HEK293 (cell line): ENCODE measurements around the gene PKIB.

Experiments
- CTCF ChIA-PET: fragments of 350-600 bp; formaldehyde crosslinking; extraction: SDS; loops from one replicate; lab custom pipeline; 2021; ENCODE audit warnings: antibody characterized with exemption; lab: Yijun Ruan, JAX
- POLR2A ChIA-PET: fragments of 300-600 bp; formaldehyde crosslinking; extraction: SDS; loops from one replicate; lab custom pipeline; 2020; ENCODE audit warnings: antibody characterized with exemption, inconsistent platforms; lab: Yijun Ruan, JAX
- H3K27ac ChIP-seq: fragments of 200-500 bp; sonication (Bioruptor generic); 2 replicates; pipeline ENCODE4 v1.5.1; 2014; ENCODE audit warnings: low read depth, low read length, control low read depth, inconsistent platforms; ENCODE audit errors: extremely low read depth
- H3K36me3 ChIP-seq, 2 experiments: fragments of 200-500 bp in 1 of 2; sonication (Bioruptor generic) in 1 of 2; 1 replicate in 1 of 2; 2 replicates in 1 of 2; pipeline ENCODE4 v1.5.1; 2014 to 2017; ENCODE audit warnings: inconsistent platforms in 2 of 2, low read length in 2 of 2; ENCODE audit not compliant: control insufficient read depth in 2 of 2, insufficient read depth in 1 of 2
- H3K4me1 ChIP-seq: fragments of 200-500 bp; sonication (Bioruptor generic); 2 replicates; pipeline ENCODE4 v1.5.1; 2014; ENCODE audit warnings: mild to moderate bottlenecking, low read length, inconsistent platforms; ENCODE audit not compliant: control insufficient read depth, insufficient read depth
- H3K4me3 ChIP-seq: 2 replicates; pipeline ENCODE4 v1.5.1; 2011; ENCODE audit warnings: low read depth, mild to moderate bottlenecking, control low read depth, low read length, moderate library complexity
- H3K9me3 ChIP-seq: fragments of 200-500 bp; sonication (Bioruptor generic); 2 replicates; pipeline ENCODE4 v1.5.1; 2014; ENCODE audit warnings: low read depth, low read length, inconsistent platforms; ENCODE audit not compliant: control insufficient read depth, insufficient read depth
- EGR2 ChIP-seq: fragments of 450-650 bp; formaldehyde crosslinking; IDR thresholded peaks from 2 replicates; pipeline ENCODE4 v1.5.1; 2016; ENCODE audit warnings: low read depth, missing biosample characterization, missing genetic modification characterization
- ELK4 ChIP-seq: IDR thresholded peaks from 2 replicates; pipeline ENCODE4 v1.6.1; 2011; ENCODE audit warnings: mild to moderate bottlenecking, low read depth, low read length, borderline replicate concordance
- GLIS1 ChIP-seq: fragments of 450-650 bp; formaldehyde crosslinking; IDR thresholded peaks from 2 replicates; pipeline ENCODE4 v1.5.1; 2016; ENCODE audit warnings: missing biosample characterization, missing genetic modification characterization
- GLIS2 ChIP-seq: fragments of 450-650 bp; formaldehyde crosslinking; IDR thresholded peaks from 2 replicates; pipeline ENCODE4 v1.5.1; 2016; ENCODE audit warnings: missing biosample characterization, missing genetic modification characterization
- HIC1 ChIP-seq: fragments of 450-650 bp; formaldehyde crosslinking; IDR thresholded peaks from 2 replicates; pipeline ENCODE4 v1.5.1; 2016; ENCODE audit warnings: missing biosample characterization, missing genetic modification characterization
- HOXA7 ChIP-seq: sonication (generic); formaldehyde crosslinking; IDR thresholded peaks from 2 replicates; pipeline ENCODE4 v1.8.1; 2022; ENCODE audit warnings: missing genetic modification reagents, borderline replicate concordance
- HOXD13 ChIP-seq: sonication (generic); formaldehyde crosslinking; IDR thresholded peaks from 2 replicates; pipeline ENCODE4 v1.8.0; 2022; ENCODE audit warnings: missing genetic modification reagents, borderline replicate concordance
- KLF10 ChIP-seq: fragments of 450-650 bp; IDR thresholded peaks from 2 replicates; pipeline ENCODE4 v1.5.1; 2018; ENCODE audit warnings: missing biosample characterization, mild to moderate bottlenecking, missing genetic modification characterization
- PRDM1 ChIP-seq: fragments of 450-650 bp; formaldehyde crosslinking; IDR thresholded peaks from 2 replicates; pipeline ENCODE4; 2016; ENCODE audit warnings: missing biosample characterization, missing genetic modification characterization
- SP2 ChIP-seq: fragments of 450-650 bp; formaldehyde crosslinking; IDR thresholded peaks from 2 replicates; pipeline ENCODE4 v1.5.1; 2016; ENCODE audit warnings: missing biosample characterization, missing genetic modification characterization
- ZBTB20 ChIP-seq: fragments of 450-650 bp; formaldehyde crosslinking; IDR thresholded peaks from 2 replicates; pipeline ENCODE4 v1.5.1; 2016; ENCODE audit warnings: missing biosample characterization, missing genetic modification characterization
- ZBTB21 ChIP-seq: fragments of 450-650 bp; formaldehyde crosslinking; IDR thresholded peaks from 2 replicates; pipeline ENCODE4 v1.5.1; 2017; ENCODE audit warnings: missing biosample characterization, missing genetic modification characterization
- ZFP69B ChIP-seq: fragments of 450-650 bp; formaldehyde crosslinking; IDR thresholded peaks from 2 replicates; pipeline ENCODE4 v1.5.1; 2016; ENCODE audit warnings: missing biosample characterization, missing genetic modification characterization
- ZNF121 ChIP-seq: fragments of 450-650 bp; formaldehyde crosslinking; IDR thresholded peaks from 2 replicates; pipeline ENCODE4 v1.5.1; 2016; ENCODE audit warnings: missing biosample characterization, missing genetic modification characterization
- ZNF138 ChIP-seq: fragments of 450-650 bp; formaldehyde crosslinking; IDR thresholded peaks from 2 replicates; pipeline ENCODE4 v1.5.1; 2016; ENCODE audit warnings: missing biosample characterization, missing genetic modification characterization, borderline replicate concordance
- ZNF335 ChIP-seq: fragments of 450-650 bp; formaldehyde crosslinking; conservative IDR thresholded peaks from 2 replicates; pipeline ENCODE4 v1.5.1; 2016; ENCODE audit warnings: missing biosample characterization, missing genetic modification characterization
- ZNF341 ChIP-seq: fragments of 450-650 bp; formaldehyde crosslinking; IDR thresholded peaks from 2 replicates; pipeline ENCODE4; 2016; ENCODE audit warnings: low read depth, missing biosample characterization, missing genetic modification characterization
- ZNF404 ChIP-seq: fragments of 450-650 bp; formaldehyde crosslinking; IDR thresholded peaks from 2 replicates; pipeline ENCODE4 v1.5.1; 2017; ENCODE audit warnings: missing biosample characterization, missing genetic modification characterization
- ZNF426 ChIP-seq: fragments of 450-650 bp; formaldehyde crosslinking; IDR thresholded peaks from 2 replicates; pipeline ENCODE4 v1.5.1; 2017; ENCODE audit warnings: missing biosample characterization, missing genetic modification characterization, mild to moderate bottlenecking, inconsistent platforms, moderate library complexity
- ZNF621 ChIP-seq: fragments of 450-650 bp; formaldehyde crosslinking; IDR thresholded peaks from 2 replicates; pipeline ENCODE4 v1.5.1; 2017; ENCODE audit warnings: missing biosample characterization, missing genetic modification characterization
- ZNF629 ChIP-seq: fragments of 450-650 bp; formaldehyde crosslinking; IDR thresholded peaks from 2 replicates; pipeline ENCODE4 v1.5.1; 2017; ENCODE audit warnings: missing biosample characterization, missing genetic modification characterization
- ZNF670 ChIP-seq: fragments of 450-650 bp; formaldehyde crosslinking; IDR thresholded peaks from 2 replicates; pipeline ENCODE4 v1.5.1; 2016; ENCODE audit warnings: missing biosample characterization, missing genetic modification characterization, low read depth
- ZNF776 ChIP-seq: fragments of 450-650 bp; formaldehyde crosslinking; IDR thresholded peaks from 2 replicates; pipeline ENCODE4 v1.5.0; 2017; ENCODE audit warnings: missing biosample characterization, missing genetic modification characterization, borderline replicate concordance
- TF ChIP-seq, protein P1 (sequence below): fragments of 450-650 bp; formaldehyde crosslinking; conservative IDR thresholded peaks from 2 replicates; pipeline ENCODE4 v1.5.1; 2016; ENCODE audit warnings: low read depth, missing biosample characterization, missing genetic modification characterization
- TF ChIP-seq, protein P2 (sequence below): fragments of 450-650 bp; formaldehyde crosslinking; IDR thresholded peaks from 2 replicates; pipeline ENCODE4 v1.5.1; 2016; ENCODE audit warnings: missing biosample characterization, missing genetic modification characterization, low read depth

The PKIB gene

DNA sequence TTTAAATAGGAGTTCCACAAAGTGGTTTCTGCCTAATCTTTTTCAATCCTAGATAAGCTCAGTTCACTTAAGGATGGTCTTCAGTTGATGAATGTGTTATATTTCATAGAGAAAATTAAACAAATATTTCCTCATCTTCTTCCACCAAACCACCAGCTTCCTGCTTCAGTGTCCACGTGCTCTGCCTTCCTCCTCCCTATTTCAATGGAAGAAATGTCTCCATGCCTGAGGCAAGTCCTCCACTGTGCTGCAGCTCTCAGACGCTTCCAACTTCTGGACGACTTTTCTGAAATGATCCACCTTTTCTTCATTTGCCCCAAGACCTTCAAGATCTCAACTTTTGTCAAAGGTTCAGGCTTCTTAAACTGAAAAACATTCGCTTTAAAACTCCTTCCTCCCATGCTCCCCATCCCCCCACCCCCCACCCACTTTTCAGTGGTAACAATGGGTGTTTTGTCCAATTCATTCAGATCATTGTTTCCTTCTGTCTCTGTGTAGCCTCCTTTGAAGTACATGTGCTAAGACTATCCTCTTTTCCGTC is 144.1 kb downstream of the PKIB start (continued):
- TF ChIP-seq PRDM1 (tag by site-specific recombination): no peak
- TF ChIP-seq ZNF335 (tag by site-specific recombination): no peak
- no peak for TF ChIP-seq GLIS2 (tag by site-specific recombination)
- no peak for TF ChIP-seq ZNF121 (tag by site-specific recombination)
- TF ChIP-seq ZNF670 (tag by site-specific recombination): no peak
- TF ChIP-seq ZNF776 (tag by site-specific recombination): no peak
- no peak for TF ChIP-seq ZBTB20 (tag by site-specific recombination)
- no peak for TF ChIP-seq ZBTB21 (tag by site-specific recombination)

GRCh38 chr6:122755901-122756300 is 145.7 kb downstream of the PKIB start:
- no peaks in the 10 kb centered on the region for H3K4me1 ChIP-seq

GRCh38 chr6:122758927-122759334 is 148.7 kb downstream of the PKIB start:
- no peaks in the 10 kb centered on the region for H3K36me3 ChIP-seq
- CTCF ChIA-PET: interaction anchor here (0.7 kb wide), 2 partner anchors 79 to 81 kb away, joined by 4 to 5 read pairs; no protein-coding TSS in a partner anchor
- POLR2A ChIA-PET: interaction anchor here (0.5 kb wide), 1 partner anchor 43 kb away, joined by 8 read pairs; no protein-coding TSS in a partner anchor
- no peak overlapping the region for H3K27ac ChIP-seq
- H3K4me1 ChIP-seq: no peaks in the 10 kb centered on the region
- no peaks in the 10 kb centered on the region for H3K9me3 ChIP-seq
- no peak overlapping the region for H3K4me3 ChIP-seq
- TF ChIP-seq ZNF629 (tag by site-specific recombination) (no peak), ZNF621 (tag by site-specific recombination) (no peak), ZNF404 (tag by site-specific recombination) (no peak), ZNF138 (no peak), ZNF341 (tag by site-specific recombination) (no peak), SP2 (tag by site-specific recombination) (no peak), HOXA7 (CRISPR knock-in tag) (no peak), ZFP69B (tag by site-specific recombination) (no peak), HOXD13 (CRISPR knock-in tag) (no peak), KLF10 (tag by site-specific recombination) (no peak), HIC1 (tag by site-specific recombination) (no peak), ZNF426 (no peak), ELK4 (no peak), GLIS1 (tag by site-specific recombination) (no peak)
- TF ChIP-seq, protein P1, sequence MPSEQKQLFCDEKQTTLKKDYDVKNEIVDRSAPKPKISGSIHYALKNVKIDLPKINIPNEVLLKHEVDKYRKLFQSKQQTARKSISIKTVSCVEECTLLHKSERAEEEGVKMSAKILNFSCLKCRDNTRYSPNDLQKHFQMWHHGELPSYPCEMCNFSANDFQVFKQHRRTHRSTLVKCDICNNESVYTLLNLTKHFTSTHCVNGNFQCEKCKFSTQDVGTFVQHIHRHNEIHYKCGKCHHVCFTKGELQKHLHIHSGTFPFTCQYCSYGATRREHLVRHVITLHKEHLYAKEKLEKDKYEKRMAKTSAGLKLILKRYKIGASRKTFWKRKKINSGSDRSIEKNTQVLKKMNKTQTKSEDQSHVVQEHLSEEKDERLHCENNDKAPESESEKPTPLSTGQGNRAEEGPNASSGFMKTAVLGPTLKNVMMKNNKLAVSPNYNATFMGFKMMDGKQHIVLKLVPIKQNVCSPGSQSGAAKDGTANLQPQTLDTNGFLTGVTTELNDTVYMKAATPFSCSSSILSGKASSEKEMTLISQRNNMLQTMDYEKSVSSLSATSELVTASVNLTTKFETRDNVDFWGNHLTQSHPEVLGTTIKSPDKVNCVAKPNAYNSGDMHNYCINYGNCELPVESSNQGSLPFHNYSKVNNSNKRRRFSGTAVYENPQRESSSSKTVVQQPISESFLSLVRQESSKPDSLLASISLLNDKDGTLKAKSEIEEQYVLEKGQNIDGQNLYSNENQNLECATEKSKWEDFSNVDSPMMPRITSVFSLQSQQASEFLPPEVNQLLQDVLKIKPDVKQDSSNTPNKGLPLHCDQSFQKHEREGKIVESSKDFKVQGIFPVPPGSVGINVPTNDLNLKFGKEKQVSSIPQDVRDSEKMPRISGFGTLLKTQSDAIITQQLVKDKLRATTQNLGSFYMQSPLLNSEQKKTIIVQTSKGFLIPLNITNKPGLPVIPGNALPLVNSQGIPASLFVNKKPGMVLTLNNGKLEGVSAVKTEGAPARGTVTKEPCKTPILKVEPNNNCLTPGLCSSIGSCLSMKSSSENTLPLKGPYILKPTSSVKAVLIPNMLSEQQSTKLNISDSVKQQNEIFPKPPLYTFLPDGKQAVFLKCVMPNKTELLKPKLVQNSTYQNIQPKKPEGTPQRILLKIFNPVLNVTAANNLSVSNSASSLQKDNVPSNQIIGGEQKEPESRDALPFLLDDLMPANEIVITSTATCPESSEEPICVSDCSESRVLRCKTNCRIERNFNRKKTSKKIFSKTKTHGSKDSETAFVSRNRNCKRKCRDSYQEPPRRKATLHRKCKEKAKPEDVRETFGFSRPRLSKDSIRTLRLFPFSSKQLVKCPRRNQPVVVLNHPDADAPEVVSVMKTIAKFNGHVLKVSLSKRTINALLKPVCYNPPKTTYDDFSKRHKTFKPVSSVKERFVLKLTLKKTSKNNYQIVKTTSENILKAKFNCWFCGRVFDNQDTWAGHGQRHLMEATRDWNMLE (tag by site-specific recombination): no peak

More at GRCh38 chr6:122755901-122756300, 145.7 kb downstream of the PKIB start:
- H3K4me3 ChIP-seq: no peak overlapping the region
- ChIA-PET POLR2A (no interaction called here), CTCF (interaction anchor here (0.5 to 0.6 kb wide), 2 partner anchors 34 to 81 kb away, joined by 3 to 4 read pairs; no protein-coding TSS in a partner anchor)
- no peak overlapping the region for H3K27ac ChIP-seq
- H3K36me3 ChIP-seq: no peaks in the 10 kb centered on the region
- H3K9me3 ChIP-seq: no peaks in the 10 kb centered on the region
- TF ChIP-seq EGR2 (tag by site-specific recombination): no peak
- TF ChIP-seq, protein P2, sequence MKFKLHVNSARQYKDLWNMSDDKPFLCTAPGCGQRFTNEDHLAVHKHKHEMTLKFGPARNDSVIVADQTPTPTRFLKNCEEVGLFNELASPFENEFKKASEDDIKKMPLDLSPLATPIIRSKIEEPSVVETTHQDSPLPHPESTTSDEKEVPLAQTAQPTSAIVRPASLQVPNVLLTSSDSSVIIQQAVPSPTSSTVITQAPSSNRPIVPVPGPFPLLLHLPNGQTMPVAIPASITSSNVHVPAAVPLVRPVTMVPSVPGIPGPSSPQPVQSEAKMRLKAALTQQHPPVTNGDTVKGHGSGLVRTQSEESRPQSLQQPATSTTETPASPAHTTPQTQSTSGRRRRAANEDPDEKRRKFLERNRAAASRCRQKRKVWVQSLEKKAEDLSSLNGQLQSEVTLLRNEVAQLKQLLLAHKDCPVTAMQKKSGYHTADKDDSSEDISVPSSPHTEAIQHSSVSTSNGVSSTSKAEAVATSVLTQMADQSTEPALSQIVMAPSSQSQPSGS (tag by site-specific recombination): no peak
